22Rv1 (cell line): Measurements from ENCODE around the gene ATP9A.

Experiments used
- CTCF ChIP-seq: fragments of 450-650 bp; IDR thresholded peaks from 2 replicates; pipeline ENCODE4 v1.5.1; 2017; ENCODE audit warnings: mild to moderate bottlenecking
- ZFX ChIP-seq: fragments of 450-650 bp; IDR thresholded peaks from 2 replicates; pipeline ENCODE4 v1.6.1; 2017; ENCODE audit warnings: antibody characterized with exemption, borderline replicate concordance

- no peak for TF ChIP-seq CTCF
- no peak for TF ChIP-seq ZFX
Measured at GRCh38 chr20:51703400-51704287, 64.5 kb downstream of the ATP9A start.
